ENCODE data around the gene SEMA3G.

DNA sequence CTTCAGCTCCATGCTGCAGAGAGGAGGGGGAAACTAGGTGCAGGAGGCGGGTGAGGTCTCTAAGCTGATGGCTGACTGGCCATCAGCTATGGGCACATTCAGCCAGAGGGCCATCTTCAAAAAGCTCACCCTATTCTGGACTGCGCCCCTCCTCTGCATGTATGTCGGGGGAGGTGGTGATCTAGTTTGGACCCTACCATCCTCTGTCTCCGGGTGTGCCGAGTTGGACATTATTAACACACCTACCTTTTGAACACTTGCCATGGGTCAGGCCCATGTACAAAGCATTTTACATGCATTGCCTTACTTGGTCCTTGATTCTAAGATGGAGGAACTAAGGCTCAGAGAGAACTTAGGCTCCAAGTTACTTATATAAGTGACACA lies 11.9 kb upstream of the SEMA3G start:
- TF ChIP-seq, protein P1, sequence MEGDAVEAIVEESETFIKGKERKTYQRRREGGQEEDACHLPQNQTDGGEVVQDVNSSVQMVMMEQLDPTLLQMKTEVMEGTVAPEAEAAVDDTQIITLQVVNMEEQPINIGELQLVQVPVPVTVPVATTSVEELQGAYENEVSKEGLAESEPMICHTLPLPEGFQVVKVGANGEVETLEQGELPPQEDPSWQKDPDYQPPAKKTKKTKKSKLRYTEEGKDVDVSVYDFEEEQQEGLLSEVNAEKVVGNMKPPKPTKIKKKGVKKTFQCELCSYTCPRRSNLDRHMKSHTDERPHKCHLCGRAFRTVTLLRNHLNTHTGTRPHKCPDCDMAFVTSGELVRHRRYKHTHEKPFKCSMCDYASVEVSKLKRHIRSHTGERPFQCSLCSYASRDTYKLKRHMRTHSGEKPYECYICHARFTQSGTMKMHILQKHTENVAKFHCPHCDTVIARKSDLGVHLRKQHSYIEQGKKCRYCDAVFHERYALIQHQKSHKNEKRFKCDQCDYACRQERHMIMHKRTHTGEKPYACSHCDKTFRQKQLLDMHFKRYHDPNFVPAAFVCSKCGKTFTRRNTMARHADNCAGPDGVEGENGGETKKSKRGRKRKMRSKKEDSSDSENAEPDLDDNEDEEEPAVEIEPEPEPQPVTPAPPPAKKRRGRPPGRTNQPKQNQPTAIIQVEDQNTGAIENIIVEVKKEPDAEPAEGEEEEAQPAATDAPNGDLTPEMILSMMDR (conservative IDR thresholded peaks at IDR 0.05; ENCODE audit: low read depth, low read length): no peak
- no peak for TF ChIP-seq EZH2phosphoT487 (IDR thresholded peaks at IDR 0.05; ENCODE audit: borderline replicate concordance, low read length)
